ENCODE data around the gene VAMP1.

- TF ChIP-seq EZH2 (IDR thresholded peaks at IDR 0.05; ENCODE audit: borderline replicate concordance, low read depth, low read length) (no peak), SUPT5H (IDR thresholded peaks at IDR 0.05) (no peak), USF2 (CRISPR knock-in tag; IDR thresholded peaks at IDR 0.05) (no peak), U2AF2 (optimal IDR thresholded peaks at IDR 0.05; ENCODE audit: low read depth, low read length) (no peak), NONO (IDR thresholded peaks at IDR 0.05; ENCODE audit: low read depth in 2 of 2, low read length in 1 of 2) (no peak), ESRRA (IDR thresholded peaks at IDR 0.05; ENCODE audit: borderline replicate concordance, low read depth) (no peak), GABPA (tag; conservative IDR thresholded peaks at IDR 0.05; ENCODE audit: low read depth) (no peak), ZBTB17 (CRISPR knock-in tag; IDR thresholded peaks at IDR 0.05) (no peak), CTCF (IDR thresholded peaks at IDR 0.05 in 2 of 3, conservative IDR thresholded peaks at IDR 0.05 in 1 of 3; ENCODE audit: insufficient read depth in 2 of 3, low read depth in 1 of 3, low read length in 3 of 3) (no peak), BRD9 (IDR thresholded peaks at IDR 0.05; ENCODE audit: low read depth, partially characterized antibody) (no peak)
These were observed 51.7 kb downstream of the VAMP1 start for GRCh38 chr12:6418796-6419195.
